ENCODE measurements around the gene ELMOD3. TPM values are rescaled to one million over a fixed set of nuclear protein-coding genes. Genes with fewer than 3 reads are reported as not detected.
"Not testable (repeated sequence)": the region's sequence is repeated elsewhere in the genome, so short reads cannot be mapped to it uniquely, and the experiment has no call there.

ELMOD3 gene
- total and polyA plus RNA-seq, 12 donors = 7.3 to 23.8 (median 9.3) TPM

DNA sequence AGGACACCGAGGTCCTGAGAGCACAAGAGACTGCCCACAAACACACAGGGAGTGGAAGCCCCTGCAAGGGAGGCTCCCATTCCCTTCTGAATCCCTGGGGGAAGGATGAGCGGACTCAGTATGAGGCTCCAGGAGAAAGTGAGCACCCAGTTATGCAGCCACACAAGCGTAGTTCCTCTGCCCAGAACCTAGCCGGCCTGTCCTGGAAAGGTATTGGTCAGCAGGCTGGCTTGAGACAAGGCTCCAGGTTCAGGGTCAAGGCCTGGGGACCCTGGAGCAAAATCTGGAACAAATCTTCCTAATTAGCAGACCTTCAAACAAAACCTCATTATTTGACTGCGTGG lies 56.8 kb downstream of the ELMOD3 start:
- 94 to 95% methylated on average over 5 of the region's 5 CpGs for WGBS, 2 donors
- H3K36me3 ChIP-seq = no peaks in the 10 kb centered on the region
- no peak for DNase-seq
- no peaks in the 10 kb centered on the region for H3K9me3 ChIP-seq
- no peak overlapping the region for H3K4me3 ChIP-seq
- no peak overlapping the region for H3K27ac ChIP-seq
- no peak for ATAC-seq
- peaks cover 0 to 70% (median 15%) of the 10 kb centered on the region in 9 donors for H3K4me1 ChIP-seq
- TF ChIP-seq CTCF (IDR thresholded peaks at IDR 0.05) = no peak
- intact Hi-C loops (cut with DNase I) = no loop called here
- H3K27me3 ChIP-seq = peaks cover 0 to 23% (median 9%) of the 10 kb centered on the region in 7 donors

GRCh38 chr2:85413592-85414420 lies 59.2 kb downstream of the ELMOD3 start:
- 6 to 8% methylated on average over 44 of the region's 44 CpGs for WGBS, 2 donors
- intact Hi-C loops (cut with DNase I) = no loop called here
- Histone ChIP-seq H3K4me3 (peak overlapping the region in 9 of 10 donors; percentile 33 to 57 (median 49)), H3K27me3 (peaks cover 0 to 23% (median 9%) of the 10 kb centered on the region in 7 donors), H3K9me3 (no peaks in the 10 kb centered on the region), H3K36me3 (no peaks in the 10 kb centered on the region), H3K27ac (peak overlapping the region in 1 of 10 donors; percentile 9), H3K4me1 (peaks cover 4 to 58% (median 21%) of the 10 kb centered on the region in 9 donors)
- no peak for DNase-seq
- ATAC-seq = peak in 5 of 8 donors; percentile 10 to 46 (median 31)
- TF ChIP-seq CTCF (IDR thresholded peaks at IDR 0.05) = no peak

DNA sequence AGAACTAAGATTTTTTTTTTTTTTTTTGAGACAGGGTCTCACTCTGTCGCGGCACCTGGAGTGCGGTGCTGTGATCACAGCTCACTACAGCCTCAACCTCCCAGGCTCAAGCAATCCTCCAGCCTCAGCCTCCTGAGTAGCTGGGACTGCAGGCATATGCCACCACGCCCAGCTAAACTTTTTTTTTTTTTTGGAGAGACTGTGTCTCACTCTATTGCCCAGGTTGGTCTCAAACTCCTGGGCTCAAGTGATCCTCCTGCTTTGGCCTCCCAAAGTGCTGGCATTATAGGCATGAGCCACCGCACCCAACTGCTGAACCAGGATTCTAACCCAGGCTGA lies 59.8 kb downstream of the ELMOD3 start:
- 92% methylated on average over 5 of the region's 5 CpGs for whole genome bisulfite sequencing, 2 donors
- H3K27ac ChIP-seq; ATAC-seq; H3K4me3 ChIP-seq; intact Hi-C loops (cut with DNase I); DNase-seq; H3K9me3 ChIP-seq; H3K36me3 ChIP-seq: not testable (repeated sequence)
- Histone ChIP-seq H3K4me1 (peaks cover 9 to 58% (median 24%) of the 10 kb centered on the region in 9 donors), H3K27me3 (peaks cover 0 to 23% (median 9%) of the 10 kb centered on the region in 7 donors)

DNA sequence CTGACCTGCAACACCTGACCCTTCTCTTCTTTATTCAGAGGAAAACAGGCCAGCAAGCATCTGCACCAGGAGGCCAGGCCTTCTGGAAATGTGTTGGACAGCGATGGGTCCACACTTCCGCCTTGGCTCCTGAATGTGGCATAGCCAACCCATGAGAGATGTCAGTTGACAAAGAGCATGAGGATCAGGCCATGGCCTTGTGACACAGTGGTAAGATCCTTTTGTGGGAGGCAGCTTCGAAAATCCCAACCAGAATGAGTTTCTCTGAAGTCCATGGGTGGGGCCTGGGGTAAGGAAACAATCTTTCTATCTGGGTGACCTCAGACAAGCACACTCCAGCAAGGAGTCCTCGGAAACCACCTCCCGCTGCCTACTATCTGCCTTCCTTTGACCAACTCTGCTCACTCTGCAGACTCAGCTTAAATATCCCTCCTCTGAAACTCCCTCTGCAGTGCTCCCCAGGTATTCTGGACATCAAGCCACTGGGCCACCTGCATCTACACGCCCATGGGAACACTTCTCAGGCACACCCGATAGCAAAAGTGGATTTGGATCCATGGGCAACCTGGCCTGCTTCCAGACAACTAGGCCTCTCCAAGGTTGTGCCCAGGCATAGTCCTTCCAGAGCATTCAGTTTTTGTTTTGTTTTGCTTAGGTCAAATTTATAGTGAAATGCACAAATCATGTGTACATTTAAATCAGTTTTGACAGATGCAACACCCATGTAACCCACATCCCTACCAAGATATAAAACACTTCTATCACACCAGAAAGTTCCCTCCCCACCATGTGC lies 60.4 kb downstream of the ELMOD3 start:
- intact Hi-C loops (cut with DNase I) = no loop called here
- DNase-seq (no peak), ATAC-seq (no peak)
- 91 to 93% methylated on average over 7 of the region's 7 CpGs for WGBS, 2 donors
- Histone ChIP-seq H3K4me1 (peaks cover 10 to 57% (median 29%) of the 10 kb centered on the region in 9 donors), H3K9me3 (no peaks in the 10 kb centered on the region), H3K4me3 (no peak overlapping the region), H3K27ac (no peak overlapping the region), H3K36me3 (no peaks in the 10 kb centered on the region), H3K27me3 (peaks cover 0 to 23% (median 9%) of the 10 kb centered on the region in 7 donors)
- no peak for TF ChIP-seq CTCF (IDR thresholded peaks at IDR 0.05)
